ENCODE measurements around the gene TOMM22.
"Not testable (repeated sequence)": the region's sequence is repeated elsewhere in the genome, so short reads cannot be mapped to it uniquely, and the experiment has no call there.

The TOMM22 gene

GRCh38 chr22:38681582-38682335 lies at the start of gene TOMM22:
TSS of gene TOMM22 (plus strand) at chr22:38681957. CDS start at chr22:38681979, 22 bp downstream.
- H3K4me3 ChIP-seq (ENCODE audit: low read depth, low read length): peak within 1 kb of the TSS; percentile 98
- peak; percentile 53 for DNase-seq (ENCODE audit: low read depth)

- DNase-seq (ENCODE audit: low read depth): no peak
- H3K4me3 ChIP-seq (ENCODE audit: low read depth, low read length): no peak overlapping the region
Measured at GRCh38 chr22:38632528-38632927, 49.2 kb upstream of the TOMM22 start.

- no peak overlapping the region for H3K4me3 ChIP-seq (ENCODE audit: low read depth, low read length)
- DNase-seq (ENCODE audit: low read depth): no peak
Measured at GRCh38 chr22:38638216-38638615, 43.5 kb upstream of the TOMM22 start.

GRCh38 chr22:38638728-38639127 lies 43.0 kb upstream of the TOMM22 start:
- H3K4me3 ChIP-seq (ENCODE audit: low read depth, low read length): no peak overlapping the region
- no peak for DNase-seq (ENCODE audit: low read depth)

- DNase-seq (ENCODE audit: low read depth): no peak
- H3K4me3 ChIP-seq (ENCODE audit: low read depth, low read length): no peak overlapping the region
Measured at GRCh38 chr22:38641476-38642040, 40.2 kb upstream of the TOMM22 start.

- not testable (repeated sequence) for DNase-seq (ENCODE audit: low read depth); H3K4me3 ChIP-seq (ENCODE audit: low read depth, low read length)
Measured at GRCh38 chr22:38644245-38644644, 37.5 kb upstream of the TOMM22 start.

GRCh38 chr22:38645430-38645829 lies 36.3 kb upstream of the TOMM22 start:
- H3K4me3 ChIP-seq (ENCODE audit: low read depth, low read length): no peak overlapping the region
- DNase-seq (ENCODE audit: low read depth): no peak

GRCh38 chr22:38649841-38650522 lies 31.8 kb upstream of the TOMM22 start:
- no peak overlapping the region for H3K4me3 ChIP-seq (ENCODE audit: low read depth, low read length)
- no peak for DNase-seq (ENCODE audit: low read depth)

- H3K4me3 ChIP-seq (ENCODE audit: low read depth, low read length): no peak overlapping the region
- DNase-seq (ENCODE audit: low read depth): no peak
Measured at GRCh38 chr22:38652859-38653258, 28.9 kb upstream of the TOMM22 start.

GRCh38 chr22:38653741-38654140 lies 28.0 kb upstream of the TOMM22 start:
- no peak for DNase-seq (ENCODE audit: low read depth)
- H3K4me3 ChIP-seq (ENCODE audit: low read depth, low read length): no peak overlapping the region

- peak overlapping the region; percentile 85 for H3K4me3 ChIP-seq (ENCODE audit: low read depth, low read length)
- DNase-seq (ENCODE audit: low read depth): no peak
Measured at GRCh38 chr22:38655519-38656255, 26.1 kb upstream of the TOMM22 start.

- peak within 1 kb of the TSS; percentile 85 for H3K4me3 ChIP-seq (ENCODE audit: low read depth, low read length)
- DNase-seq (ENCODE audit: low read depth): peak; percentile 32
Measured at GRCh38 chr22:38656256-38657044, 25.3 kb upstream of the TOMM22 start, which contains the start of the genes CBY1 and FAM227A. TSS of gene CBY1 (plus strand) at chr22:38656638. CDS start at chr22:38668055, 11,417 bp downstream. TSS of gene FAM227A (minus strand) at chr22:38656392. CDS start at chr22:38650168, 6,224 bp downstream.

- DNase-seq (ENCODE audit: low read depth): no peak
Measured at GRCh38 chr22:38657045-38657909, 24.5 kb upstream of the TOMM22 start.

GRCh38 chr22:38674888-38675287 lies 6.9 kb upstream of the TOMM22 start:
- no peak overlapping the region for H3K4me3 ChIP-seq (ENCODE audit: low read depth, low read length)
- no peak for DNase-seq (ENCODE audit: low read depth)

More at GRCh38 chr22:38657045-38657909, 24.5 kb upstream of the TOMM22 start:
- H3K4me3 ChIP-seq (ENCODE audit: low read depth, low read length): peak overlapping the region; percentile 85

GRCh38 chr22:38675833-38676232 lies 5.9 kb upstream of the TOMM22 start:
- no peak for DNase-seq (ENCODE audit: low read depth)
- H3K4me3 ChIP-seq (ENCODE audit: low read depth, low read length): no peak overlapping the region

GRCh38 chr22:38684895-38685294 lies 3.1 kb downstream of the TOMM22 start:
- no peak for DNase-seq (ENCODE audit: low read depth)

GRCh38 chr22:38685761-38686160 lies 4.0 kb downstream of the TOMM22 start:
- no peak for DNase-seq (ENCODE audit: low read depth)
- H3K4me3 ChIP-seq (ENCODE audit: low read depth, low read length): no peak overlapping the region

More at GRCh38 chr22:38684895-38685294, 3.1 kb downstream of the TOMM22 start:
- no peak overlapping the region for H3K4me3 ChIP-seq (ENCODE audit: low read depth, low read length)

GRCh38 chr22:38689651-38690050 lies 7.9 kb downstream of the TOMM22 start:
- no peak for DNase-seq (ENCODE audit: low read depth)
- H3K4me3 ChIP-seq (ENCODE audit: low read depth, low read length): no peak overlapping the region

Data from skeletal muscle cell (primary cell).